Ovary (tissue), 3 donors: Measurements from ENCODE around the gene SLA2.

Experiments
- EP300 ChIP-seq: sonication (generic); formaldehyde crosslinking; IDR thresholded peaks from one replicate; pipeline ENCODE4 v1.6.1; 2017; ENCODE audit warnings: antibody characterized with exemption
- TF ChIP-seq, protein P1 (sequence below), 3 donors: fragments of 450-650 bp in 2 of 3; fragments of 200-600 bp in 1 of 3; IDR thresholded peaks; one replicate each; pipeline versions ENCODE4 v1.5.1 to v1.8.0; 2016 to 2022; ENCODE audit warnings: antibody characterized with exemption in 3 of 3, mild to moderate bottlenecking in 1 of 3
- donor health status: DM: no; HTN: no; CAD: no.

DNA sequence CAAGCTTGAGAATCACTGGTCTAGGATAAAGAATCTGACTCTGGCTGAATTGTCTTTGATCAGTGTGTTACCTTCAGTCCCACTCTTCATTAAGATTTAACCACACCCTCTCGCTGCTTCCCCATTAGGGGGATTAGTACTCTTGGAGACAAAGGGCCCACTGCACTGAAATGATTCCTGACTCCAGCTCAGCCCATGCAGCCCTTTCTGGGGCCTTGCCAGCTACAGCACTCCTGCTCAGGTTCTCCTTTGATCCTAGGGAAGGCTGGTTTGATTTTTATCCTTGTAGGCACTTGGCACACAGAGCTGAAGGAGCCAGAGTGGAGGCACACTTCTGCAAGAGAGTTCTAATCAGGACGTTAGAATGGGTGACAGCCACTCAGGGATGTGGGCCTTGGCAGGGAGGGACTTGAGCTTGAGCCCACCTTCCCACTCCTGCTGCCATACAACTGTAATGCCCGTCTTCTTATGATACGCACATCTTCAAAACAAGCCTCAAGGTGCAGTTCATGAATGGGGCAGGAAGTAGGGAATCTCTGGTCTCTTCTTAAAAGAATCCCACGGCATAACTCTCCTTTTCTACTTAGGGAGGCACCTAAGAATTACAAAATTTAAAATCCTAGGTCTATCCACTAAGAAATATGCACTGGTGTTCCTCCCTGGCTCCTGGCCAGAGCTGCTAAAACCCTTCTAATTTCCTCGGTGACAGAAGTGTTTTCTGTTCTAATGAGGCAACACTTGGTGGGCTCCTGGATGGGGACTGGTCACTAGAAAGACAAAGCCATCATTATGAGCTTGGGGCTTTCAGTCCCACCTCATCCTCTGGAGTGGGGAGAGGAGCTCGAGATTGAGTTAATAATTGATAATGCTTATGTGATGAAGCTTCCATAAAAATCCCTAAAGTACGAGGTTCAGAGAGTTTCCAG, 1.5 kb upstream of the SLA2 start:
- TF ChIP-seq EP300: no peak
- TF ChIP-seq, protein P1, sequence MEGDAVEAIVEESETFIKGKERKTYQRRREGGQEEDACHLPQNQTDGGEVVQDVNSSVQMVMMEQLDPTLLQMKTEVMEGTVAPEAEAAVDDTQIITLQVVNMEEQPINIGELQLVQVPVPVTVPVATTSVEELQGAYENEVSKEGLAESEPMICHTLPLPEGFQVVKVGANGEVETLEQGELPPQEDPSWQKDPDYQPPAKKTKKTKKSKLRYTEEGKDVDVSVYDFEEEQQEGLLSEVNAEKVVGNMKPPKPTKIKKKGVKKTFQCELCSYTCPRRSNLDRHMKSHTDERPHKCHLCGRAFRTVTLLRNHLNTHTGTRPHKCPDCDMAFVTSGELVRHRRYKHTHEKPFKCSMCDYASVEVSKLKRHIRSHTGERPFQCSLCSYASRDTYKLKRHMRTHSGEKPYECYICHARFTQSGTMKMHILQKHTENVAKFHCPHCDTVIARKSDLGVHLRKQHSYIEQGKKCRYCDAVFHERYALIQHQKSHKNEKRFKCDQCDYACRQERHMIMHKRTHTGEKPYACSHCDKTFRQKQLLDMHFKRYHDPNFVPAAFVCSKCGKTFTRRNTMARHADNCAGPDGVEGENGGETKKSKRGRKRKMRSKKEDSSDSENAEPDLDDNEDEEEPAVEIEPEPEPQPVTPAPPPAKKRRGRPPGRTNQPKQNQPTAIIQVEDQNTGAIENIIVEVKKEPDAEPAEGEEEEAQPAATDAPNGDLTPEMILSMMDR (IDR thresholded peaks at IDR 0.05): no peak
